Left ventricle myocardium inferior (tissue), 1 donor: ENCODE data around the gene KRT75. TPM values are rescaled to one million over a fixed set of nuclear protein-coding genes. Genes with fewer than 3 reads are reported as not detected.

Experiments
- DNase-seq: peaks from one replicate; pipeline ENCODE4 v3.0.0-alpha.2; 2020
- H3K27ac ChIP-seq: fragments of 200-600 bp; replicated peaks from 2 replicates; pipeline ENCODE4 v1.8.0; 2021
- H3K27me3 ChIP-seq: fragments of 200-600 bp; 2 replicates; pipeline ENCODE4 v1.8.0; 2021; ENCODE audit warnings: low read depth
- H3K36me3 ChIP-seq: fragments of 200-600 bp; 2 replicates; pipeline ENCODE4 v1.8.0; 2021
- H3K4me1 ChIP-seq: fragments of 200-600 bp; 2 replicates; pipeline ENCODE4 v1.8.0; 2021
- H3K4me3 ChIP-seq: fragments of 200-600 bp; 2 replicates; pipeline ENCODE4 v1.8.0; 2021; ENCODE audit warnings: mild to moderate bottlenecking, moderate library complexity
- H3K9me3 ChIP-seq: fragments of 200-600 bp; replicated peaks from 2 replicates; pipeline ENCODE4 v1.8.0; 2021
- intact Hi-C: fragments of 100-400 bp; cut with micrococcal nuclease; formaldehyde crosslinking; loops from one replicate; pipeline ENCODE4 v1.11.0; 2022
- total RNA-seq: library from RNA; stranded (reverse); fragmentation: NEBNext Ultra II Directional; extraction: Animal tissue kit (Norgen Biotek cat#: 25700); gene quantifications from one replicate; pipeline ENCODE4 v1.2.1, GENCODE V29; 2021
- TF ChIP-seq, protein P1 (sequence below): fragments of 200-600 bp; IDR thresholded peaks from 2 replicates; pipeline ENCODE4 v1.8.0; 2021; ENCODE audit warnings: antibody characterized with exemption, mild to moderate bottlenecking, borderline replicate concordance
- donor health status: DM: no; HTN: yes; CAD: no; lungs with severe emphysema.

Gene KRT75
- total RNA-seq, 1 donor from 2014 or later, result not detected

DNA sequence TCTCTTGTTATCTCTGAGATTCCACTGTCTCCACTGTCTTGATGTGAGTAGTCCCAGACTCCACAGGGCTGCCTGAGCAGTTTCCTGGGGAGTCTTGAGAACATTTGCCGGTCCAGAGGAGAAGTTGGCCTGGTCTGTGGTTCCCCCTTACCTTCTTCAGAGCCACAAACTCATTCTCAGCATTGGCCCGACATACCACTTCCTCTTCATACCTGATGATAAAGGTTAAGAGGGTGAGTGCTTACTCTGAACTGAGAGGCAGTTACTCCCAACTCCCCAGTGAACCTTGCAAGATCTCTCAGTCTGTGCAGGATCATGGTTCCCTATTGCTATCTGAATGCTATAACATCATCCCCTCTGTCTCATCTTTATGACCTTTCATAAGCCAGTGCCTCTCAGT is 51.3 kb downstream of the KRT75 start:
- TF ChIP-seq, protein P1, sequence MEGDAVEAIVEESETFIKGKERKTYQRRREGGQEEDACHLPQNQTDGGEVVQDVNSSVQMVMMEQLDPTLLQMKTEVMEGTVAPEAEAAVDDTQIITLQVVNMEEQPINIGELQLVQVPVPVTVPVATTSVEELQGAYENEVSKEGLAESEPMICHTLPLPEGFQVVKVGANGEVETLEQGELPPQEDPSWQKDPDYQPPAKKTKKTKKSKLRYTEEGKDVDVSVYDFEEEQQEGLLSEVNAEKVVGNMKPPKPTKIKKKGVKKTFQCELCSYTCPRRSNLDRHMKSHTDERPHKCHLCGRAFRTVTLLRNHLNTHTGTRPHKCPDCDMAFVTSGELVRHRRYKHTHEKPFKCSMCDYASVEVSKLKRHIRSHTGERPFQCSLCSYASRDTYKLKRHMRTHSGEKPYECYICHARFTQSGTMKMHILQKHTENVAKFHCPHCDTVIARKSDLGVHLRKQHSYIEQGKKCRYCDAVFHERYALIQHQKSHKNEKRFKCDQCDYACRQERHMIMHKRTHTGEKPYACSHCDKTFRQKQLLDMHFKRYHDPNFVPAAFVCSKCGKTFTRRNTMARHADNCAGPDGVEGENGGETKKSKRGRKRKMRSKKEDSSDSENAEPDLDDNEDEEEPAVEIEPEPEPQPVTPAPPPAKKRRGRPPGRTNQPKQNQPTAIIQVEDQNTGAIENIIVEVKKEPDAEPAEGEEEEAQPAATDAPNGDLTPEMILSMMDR, result no peak
- Histone ChIP-seq H3K27me3 (peaks cover 42% of the 10 kb centered on the region), H3K27ac (no peak overlapping the region), H3K4me1 (no peaks in the 10 kb centered on the region), H3K4me3 (no peak overlapping the region), H3K9me3 (no peaks in the 10 kb centered on the region), H3K36me3 (no peaks in the 10 kb centered on the region)
- no peak for DNase-seq
- intact Hi-C loops, result no loop called here

DNA sequence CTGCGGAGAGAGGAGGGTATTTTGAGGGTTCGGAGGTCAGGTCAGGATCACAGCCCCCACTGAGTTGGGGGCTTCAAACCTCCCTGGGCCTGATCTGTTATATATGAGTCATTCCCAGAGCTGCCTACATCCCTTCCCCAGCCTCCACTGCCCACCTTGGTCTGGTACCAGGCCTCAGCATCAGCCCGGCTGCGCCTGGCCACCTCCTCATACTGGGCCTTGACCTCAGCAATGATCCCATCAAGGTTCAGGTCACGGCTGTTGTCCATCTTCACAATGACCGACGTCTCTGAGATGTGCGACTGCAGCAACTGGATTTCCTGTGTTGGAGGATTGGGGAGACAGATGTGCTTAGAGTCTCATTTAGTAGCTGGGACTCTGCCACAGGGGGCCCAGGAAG is 53.0 kb downstream of the KRT75 start:
- intact Hi-C loops, result no loop called here
- Histone ChIP-seq H3K4me3 (no peak overlapping the region), H3K9me3 (no peaks in the 10 kb centered on the region), H3K4me1 (no peaks in the 10 kb centered on the region), H3K27me3 (peaks cover 54% of the 10 kb centered on the region), H3K27ac (no peak overlapping the region), H3K36me3 (no peaks in the 10 kb centered on the region)
- TF ChIP-seq, protein P1, result no peak
- no peak for DNase-seq

DNA sequence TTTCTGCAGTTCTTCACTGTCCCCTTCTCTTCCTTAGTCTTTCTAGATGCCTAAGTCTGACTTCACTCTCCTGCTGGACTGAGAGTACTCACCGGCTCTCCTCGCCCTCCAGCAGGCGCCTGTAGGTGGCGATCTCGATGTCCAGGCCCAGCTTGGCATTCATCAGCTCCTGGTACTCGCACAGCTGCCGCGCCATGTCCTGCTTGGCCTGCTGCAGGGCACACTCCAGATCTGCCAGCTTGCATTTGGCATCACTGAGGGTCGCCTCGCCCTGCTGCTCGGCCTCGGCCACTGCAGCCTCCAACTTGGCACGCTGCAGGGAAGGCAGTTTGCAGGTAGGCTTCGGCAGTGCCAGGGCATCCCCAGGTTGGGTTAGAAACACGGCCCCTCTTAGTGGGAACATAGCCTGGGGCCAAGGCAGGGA is 53.9 kb downstream of the KRT75 start:
- no peak for DNase-seq

DNA sequence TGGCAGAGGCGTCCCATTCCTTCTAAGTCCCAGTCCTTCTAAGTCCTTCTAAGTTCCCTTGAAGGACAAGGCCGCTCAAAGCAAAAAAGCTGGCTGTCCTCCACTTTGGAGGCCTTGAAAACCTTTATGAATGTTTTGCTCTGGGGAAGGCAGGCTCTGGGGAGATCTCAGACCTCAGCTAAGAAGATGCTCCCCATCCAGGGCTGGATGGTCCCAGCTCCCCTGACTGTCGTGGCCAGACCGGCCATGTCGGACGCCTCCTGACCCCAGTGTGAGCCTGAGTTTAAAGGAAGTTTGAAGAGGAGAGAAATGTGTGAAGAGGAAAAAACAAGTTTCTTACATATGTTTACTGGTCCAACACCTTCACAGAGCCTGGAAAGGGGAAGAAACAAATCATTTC is 54.6 kb downstream of the KRT75 start:
- intact Hi-C loops, result loop anchor here (10.0 kb wide), 1 partner anchor 125 kb away; no protein-coding TSS in a partner anchor
- H3K4me1 ChIP-seq, result no peaks in the 10 kb centered on the region
- TF ChIP-seq, protein P1, result no peak
- DNase-seq, result no peak
- H3K36me3 ChIP-seq, result no peaks in the 10 kb centered on the region
- peaks cover 45% of the 10 kb centered on the region for H3K27me3 ChIP-seq
- no peak overlapping the region for H3K27ac ChIP-seq
- H3K9me3 ChIP-seq, result no peaks in the 10 kb centered on the region
- H3K4me3 ChIP-seq, result no peak overlapping the region

More for the DNA sequence above, 53.9 kb downstream of the KRT75 start:
- intact Hi-C loops, result no loop called here
- no peak overlapping the region for H3K27ac ChIP-seq
- peaks cover 49% of the 10 kb centered on the region for H3K27me3 ChIP-seq
- H3K9me3 ChIP-seq, result no peaks in the 10 kb centered on the region
- no peaks in the 10 kb centered on the region for H3K4me1 ChIP-seq
- TF ChIP-seq, protein P1, result peak; percentile 64
- no peak overlapping the region for H3K4me3 ChIP-seq
- no peaks in the 10 kb centered on the region for H3K36me3 ChIP-seq

DNA sequence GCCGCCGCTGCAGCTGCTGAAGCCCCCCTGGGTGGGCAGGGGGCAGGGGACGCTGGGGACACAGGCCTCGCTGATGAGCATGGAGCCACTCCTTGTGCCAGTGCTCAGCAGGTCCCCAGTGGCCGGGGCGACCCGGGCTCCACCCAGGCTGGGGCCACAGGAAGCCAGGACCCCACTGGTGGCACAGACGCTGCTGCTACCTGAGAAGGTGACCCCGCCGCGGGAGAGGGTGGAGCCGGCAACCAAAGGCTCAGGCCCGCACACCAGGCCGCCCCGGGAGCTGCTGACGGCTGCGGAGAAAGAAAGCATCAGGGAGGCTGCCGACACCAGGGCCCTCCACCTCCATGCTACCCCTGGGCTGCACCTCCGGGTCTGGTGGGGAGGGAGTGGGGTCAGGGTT is 56.1 kb downstream of the KRT75 start:
- H3K27me3 ChIP-seq, result peaks cover 37% of the 10 kb centered on the region
- H3K4me3 ChIP-seq, result no peak overlapping the region
- no peak for DNase-seq
- no peaks in the 10 kb centered on the region for H3K36me3 ChIP-seq
- no peaks in the 10 kb centered on the region for H3K4me1 ChIP-seq
- TF ChIP-seq, protein P1, result no peak
- H3K9me3 ChIP-seq, result no peaks in the 10 kb centered on the region
- intact Hi-C loops, result loop anchor here (10.0 kb wide), 1 partner anchor 127 kb away; no protein-coding TSS in a partner anchor
- H3K27ac ChIP-seq, result no peak overlapping the region
